HPDE6-E6E7 (cell line): Measurements from ENCODE around the gene SCFD1.
"Not testable (repeated sequence)": the region's sequence is repeated elsewhere in the genome, so short reads cannot be mapped to it uniquely, and the experiment has no call there.

Experiments used
- DNase-seq: peaks from one replicate; pipeline ENCODE4 v3.0.0; 2011; ENCODE audit warnings: missing footprints; ENCODE audit errors: extremely low spot score

Gene SCFD1

GRCh38 chr14:30621940-30622830, at the start of gene SCFD1:
Gene SCFD1 (plus strand): TSS chr14:30622319. CDS start chr14:30622339, 20 bp downstream.
- peak; percentile 78 for DNase-seq

- no peak for DNase-seq
These were observed 49.3 kb upstream of the SCFD1 start for GRCh38 chr14:30572771-30573170.

- no peak for DNase-seq
These were observed 48.8 kb upstream of the SCFD1 start for GRCh38 chr14:30573226-30573814.

- DNase-seq: no peak
These were observed 48.2 kb upstream of the SCFD1 start for GRCh38 chr14:30573966-30574365.

GRCh38 chr14:30574777-30575176, 47.3 kb upstream of the SCFD1 start:
- not testable (repeated sequence) for DNase-seq

- DNase-seq: not testable (repeated sequence)
These were observed 45.8 kb upstream of the SCFD1 start for GRCh38 chr14:30576333-30576732.

- DNase-seq: no peak
These were observed 41.4 kb upstream of the SCFD1 start for GRCh38 chr14:30580616-30581282.

- DNase-seq: no peak
These were observed 40.9 kb upstream of the SCFD1 start for GRCh38 chr14:30581283-30581625.

GRCh38 chr14:30582376-30582775, 39.7 kb upstream of the SCFD1 start:
- no peak for DNase-seq

- no peak for DNase-seq
These were observed 38.0 kb upstream of the SCFD1 start for GRCh38 chr14:30584058-30584630.

GRCh38 chr14:30585204-30585603, 36.9 kb upstream of the SCFD1 start:
- no peak for DNase-seq

GRCh38 chr14:30587141-30587540, 35.0 kb upstream of the SCFD1 start:
- no peak for DNase-seq

- no peak for DNase-seq
These were observed 33.2 kb upstream of the SCFD1 start for GRCh38 chr14:30588873-30589272.

- no peak for DNase-seq
These were observed 25.2 kb upstream of the SCFD1 start for GRCh38 chr14:30596935-30597334.

- DNase-seq: no peak
These were observed 24.6 kb upstream of the SCFD1 start for GRCh38 chr14:30597504-30597903.

GRCh38 chr14:30600922-30601918, 20.9 kb upstream of the SCFD1 start:
- no peak for DNase-seq

GRCh38 chr14:30603402-30603801, 18.7 kb upstream of the SCFD1 start:
- DNase-seq: no peak

- not testable (repeated sequence) for DNase-seq
These were observed 17.4 kb upstream of the SCFD1 start for GRCh38 chr14:30604696-30605095.

- no peak for DNase-seq
These were observed 14.9 kb upstream of the SCFD1 start for GRCh38 chr14:30607156-30607780.

GRCh38 chr14:30608533-30609006, 13.5 kb upstream of the SCFD1 start:
- DNase-seq: no peak
